Loucy (cell line): ENCODE results near the gene CLEC2D.

Experiments
- H2AFZ ChIP-seq: fragments of 200-600 bp; sonication (generic); 2 replicates; pipeline ENCODE4 v1.6.0; 2016; ENCODE audit warnings: antibody characterized with exemption, mild to moderate bottlenecking, low read length, moderate library complexity
- H3F3A ChIP-seq: fragments of 200-600 bp; 2 replicates; pipeline ENCODE4 v1.6.0; 2016; ENCODE audit warnings: antibody characterized with exemption, low read depth, mild to moderate bottlenecking
- H3K27me3 ChIP-seq: fragments of 200-600 bp; sonication (generic); 2 replicates; pipeline ENCODE4 v1.6.1; 2014; ENCODE audit warnings: low read length, mild to moderate bottlenecking; ENCODE audit not compliant: insufficient read depth, poor library complexity, severe bottlenecking
- H3K36me3 ChIP-seq: fragments of 200-600 bp; sonication (generic); 2 replicates; pipeline ENCODE4 v1.6.1; 2016; ENCODE audit warnings: low read length; ENCODE audit not compliant: insufficient read depth
- H3K4me1 ChIP-seq: fragments of 200-600 bp; sonication (generic); 2 replicates; pipeline ENCODE4 v1.5.1; 2014; ENCODE audit warnings: low read length, mild to moderate bottlenecking; ENCODE audit not compliant: insufficient read depth, poor library complexity, severe bottlenecking
- H3K4me2 ChIP-seq: fragments of 200-600 bp; sonication (generic); 2 replicates; pipeline ENCODE4 v1.6.0; 2014; ENCODE audit warnings: antibody characterized with exemption, low read length, low read depth, mild to moderate bottlenecking; ENCODE audit not compliant: poor library complexity, severe bottlenecking
- H3K4me3 ChIP-seq: fragments of 200-600 bp; sonication (generic); 2 replicates; pipeline ENCODE4 v1.5.1; 2014; ENCODE audit warnings: low read length, mild to moderate bottlenecking, mixed read lengths; ENCODE audit not compliant: poor library complexity, severe bottlenecking
- H3K79me2 ChIP-seq: fragments of 200-600 bp; sonication (generic); 2 replicates; pipeline ENCODE4 v1.6.1; 2014; ENCODE audit warnings: low read length; ENCODE audit not compliant: insufficient read depth
- H3K9ac ChIP-seq: fragments of 200-600 bp; sonication (generic); 2 replicates; pipeline ENCODE4 v1.6.0; 2014; ENCODE audit warnings: mild to moderate bottlenecking, low read depth, low read length, moderate library complexity; ENCODE audit not compliant: poor library complexity, severe bottlenecking
- H3K9me2 ChIP-seq: fragments of 200-600 bp; sonication (generic); replicated peaks from 2 replicates; pipeline ENCODE4 v1.6.1; 2016; ENCODE audit warnings: low read depth, low read length, mixed read lengths
- H3K9me3 ChIP-seq: fragments of 200-600 bp; sonication (generic); 2 replicates; pipeline ENCODE4 v1.6.1; 2014; ENCODE audit warnings: mild to moderate bottlenecking, antibody characterized with exemption, low read length, low read depth; ENCODE audit not compliant: insufficient read depth
- H4K20me1 ChIP-seq: fragments of 200-600 bp; sonication (generic); 2 replicates; pipeline ENCODE4 v1.6.0; 2014; ENCODE audit warnings: antibody characterized with exemption, low read length, mild to moderate bottlenecking; ENCODE audit not compliant: insufficient read depth, poor library complexity, severe bottlenecking
- CTCF ChIP-seq: fragments of 200-600 bp; sonication (generic); conservative IDR thresholded peaks from 2 replicates; pipeline ENCODE4 v1.5.1; 2014; ENCODE audit warnings: mild to moderate bottlenecking, antibody characterized with exemption, low read length
- EZH2phosphoT487 ChIP-seq: fragments of 200-600 bp; IDR thresholded peaks from 2 replicates; pipeline ENCODE4 v1.6.1; 2018; ENCODE audit warnings: antibody characterized with exemption, mild to moderate bottlenecking, moderate library complexity, borderline replicate concordance

Gene CLEC2D, protein sequence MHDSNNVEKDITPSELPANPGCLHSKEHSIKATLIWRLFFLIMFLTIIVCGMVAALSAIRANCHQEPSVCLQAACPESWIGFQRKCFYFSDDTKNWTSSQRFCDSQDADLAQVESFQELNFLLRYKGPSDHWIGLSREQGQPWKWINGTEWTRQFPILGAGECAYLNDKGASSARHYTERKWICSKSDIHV

GRCh38 chr12:9669534-9669933 lies at the start of gene CLEC2D:
TSS of gene CLEC2D (plus strand) at chr12:9669713. CDS start at chr12:9669735, 22 bp downstream.
- Histone ChIP-seq H3F3A (no peaks in the 10 kb centered on the region), H3K79me2 (no peaks in the 10 kb centered on the region), H3K36me3 (no peaks in the 10 kb centered on the region), H3K9ac (no peak within 1 kb of the TSS), H3K9me2 (no peaks in the 10 kb centered on the region), H3K4me1 (peaks cover 15% of the 10 kb centered on the region), H3K27me3 (no peaks in the 10 kb centered on the region), H2AFZ (no peak within 1 kb of the TSS), H3K4me3 (no peak within 1 kb of the TSS), H4K20me1 (no peaks in the 10 kb centered on the region), H3K9me3 (no peaks in the 10 kb centered on the region), H3K4me2 (no peak within 1 kb of the TSS)
- TF ChIP-seq CTCF (no peak), EZH2phosphoT487 (no peak)

DNA sequence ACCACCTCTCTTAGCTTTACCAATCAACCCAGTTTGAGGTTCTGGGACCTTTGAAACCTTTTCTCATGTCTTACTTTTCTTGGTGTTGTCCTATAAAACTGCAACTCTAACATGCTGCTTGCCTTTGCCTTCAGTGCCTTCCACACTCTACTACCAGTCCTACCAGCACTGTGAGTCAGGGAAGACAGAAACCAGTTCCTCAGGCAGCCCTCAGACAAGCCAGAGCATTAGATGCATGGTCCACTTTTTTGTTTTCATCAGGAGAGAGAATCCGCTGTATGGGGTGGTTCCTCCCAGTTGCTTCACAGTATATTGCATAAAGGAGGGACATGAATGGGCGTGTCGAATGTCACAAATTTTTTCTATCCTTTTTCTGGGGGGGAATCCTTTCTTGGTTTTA lies 44.5 kb upstream of the CLEC2D start:
- H3K4me1 ChIP-seq = no peaks in the 10 kb centered on the region
- no peak overlapping the region for H3K4me3 ChIP-seq
- H3K27me3 ChIP-seq = no peaks in the 10 kb centered on the region
- no peaks in the 10 kb centered on the region for H3F3A ChIP-seq
- H3K9ac ChIP-seq = no peak overlapping the region
- no peaks in the 10 kb centered on the region for H3K9me3 ChIP-seq
- H3K79me2 ChIP-seq = no peaks in the 10 kb centered on the region
- H3K4me2 ChIP-seq = no peak overlapping the region
- H2AFZ ChIP-seq = no peak overlapping the region
- no peaks in the 10 kb centered on the region for H3K9me2 ChIP-seq
- TF ChIP-seq EZH2phosphoT487 (no peak), CTCF (no peak)
- H4K20me1 ChIP-seq = no peaks in the 10 kb centered on the region
- no peaks in the 10 kb centered on the region for H3K36me3 ChIP-seq

- no peak overlapping the region for H3K4me3 ChIP-seq
- TF ChIP-seq CTCF (no peak), EZH2phosphoT487 (no peak)
- no peak overlapping the region for H3K9ac ChIP-seq
- no peaks in the 10 kb centered on the region for H3K4me1 ChIP-seq
- no peak overlapping the region for H3K4me2 ChIP-seq
- no peaks in the 10 kb centered on the region for H4K20me1 ChIP-seq
- H3K9me2 ChIP-seq = no peaks in the 10 kb centered on the region
- no peaks in the 10 kb centered on the region for H3F3A ChIP-seq
- no peaks in the 10 kb centered on the region for H3K9me3 ChIP-seq
- no peaks in the 10 kb centered on the region for H3K36me3 ChIP-seq
- H3K79me2 ChIP-seq = no peaks in the 10 kb centered on the region
- H2AFZ ChIP-seq = no peak overlapping the region
- no peaks in the 10 kb centered on the region for H3K27me3 ChIP-seq
Observed at GRCh38 chr12:9626291-9626690, 43.2 kb upstream of the CLEC2D start.
